Adrenal gland (tissue), 12 donors: ENCODE data around the gene TUBB4B. TPM values are rescaled to one million over a fixed set of nuclear protein-coding genes. Genes with fewer than 3 reads are reported as not detected.

ENCODE experiments used
- DNase-seq, 7 donors: peaks; one replicate each; pipeline ENCODE4 v3.0.0-alpha.2; 2019 to 2020
- H3K27ac ChIP-seq, 5 donors: fragments of 200-600 bp; sonication (generic) in 4 of 5; 1 replicate in 3 of 5; 2 replicates in 2 of 5; pipeline versions ENCODE4 v1.5.1 to v1.8.0; 2016 to 2020; ENCODE audit warnings: mild to moderate bottlenecking in 1 of 5
- H3K27me3 ChIP-seq: fragments of 200-600 bp; 2 replicates; pipeline ENCODE4 v1.8.0; 2021
- H3K36me3 ChIP-seq, 2 donors: fragments of 200-600 bp; replicated peaks in 1 of 2; 1 replicate in 1 of 2; 2 replicates in 1 of 2; pipeline versions ENCODE4 v1.5.1 to v1.8.0; 2018 to 2022
- H3K4me1 ChIP-seq, 2 donors: fragments of 200-600 bp; replicated peaks in 1 of 2; 1 replicate in 1 of 2; 2 replicates in 1 of 2; pipeline versions ENCODE4 v1.5.1 to v1.8.0; 2018 to 2021
- H3K4me3 ChIP-seq, 4 donors: fragments of 200-600 bp; sonication (generic) in 3 of 4; one replicate each; pipeline ENCODE4 v1.5.1; 2016 to 2018
- H3K9me3 ChIP-seq, 3 donors: fragments of 200-600 bp; sonication (generic) in 1 of 3; replicated peaks in 1 of 3; 1 replicate in 2 of 3; 2 replicates in 1 of 3; pipeline versions ENCODE4 v1.5.1 to v1.8.0; 2016 to 2021
- POLR2A ChIP-seq, 2 donors: fragments of 450-650 bp; IDR thresholded peaks; one replicate each; pipeline ENCODE4 v1.6.1; 2017; ENCODE audit warnings: antibody characterized with exemption in 2 of 2, mild to moderate bottlenecking in 2 of 2, moderate library complexity in 1 of 2
- WGBS, 4 donors: extraction: QIAGEN DNeasy Blood & Tissue Kit in 2 of 4; methylation state at CpG; one replicate each; pipeline versions ENCODE4 v1.1.5 to v1.1.7; 2013 to 2017; 5-methylcytosine and 5-hydroxymethylcytosine counted together
- intact Hi-C, 2 donors: fragments of 100-400 bp; cut with DNase I; formaldehyde crosslinking; loops; one replicate each; pipeline versions ENCODE4 v1.14.1 to v1.15.0; 2022 to 2023
- polyA plus RNA-seq, 3 donors: library from polyadenylated mRNA; stranded (reverse); fragments of 200-250 nt in 2 of 3; fragments of 350-450 nt in 1 of 3; fragmentation: Illumina TruSeq in 1 of 3; extraction: RNeasy Lipid Tissue Mini Kit (QIAGEN cat#74804) in 1 of 3; gene quantifications; one replicate each; pipeline ENCODE4 v1.2.3, GENCODE V29; 2013 to 2014
- total RNA-seq, 9 donors: library from RNA; depleted of rRNA in 4 of 9; stranded (reverse); fragments of >200 nt in 4 of 9; fragments of 120-200 nt in 1 of 9; fragmentation: NEBNext Ultra II Directional in 1 of 9; extraction: Animal tissue kit (Norgen Biotek cat#: 25700) in 1 of 9; gene quantifications; one replicate each; pipeline versions ENCODE4 v1.1.0 to v1.2.4, GENCODE V29; 2013 to 2023
- TF ChIP-seq, protein P1 (sequence below), 6 experiments: fragments of 450-650 bp in 4 of 6; fragments of 200-600 bp in 2 of 6; sonication (generic) in 1 of 6; IDR thresholded peaks; 1 replicate in 5 of 6; 2 replicates in 1 of 6; pipeline versions ENCODE4 v1.5.1 to v1.8.0; 2016 to 2021; ENCODE audit warnings: antibody characterized with exemption in 6 of 6, mild to moderate bottlenecking in 2 of 6, moderate library complexity in 1 of 6
- donor health status: healthy with polysubstance abuse.
- donor health status: Bipolar disorder and iron deficiency.
- donor health status: DM: yes; HTN: yes; CAD: no.
- donor health status: DM: no; HTN: no; CAD: no.
- donor health status: DM: no; HTN: no; CAD: no.
- donor health status: DM: yes; HTN: yes; CAD: no.

TUBB4B gene
- total and polyA plus RNA-seq, 12 donors = 69.9 to 362 (median 151) TPM

DNA sequence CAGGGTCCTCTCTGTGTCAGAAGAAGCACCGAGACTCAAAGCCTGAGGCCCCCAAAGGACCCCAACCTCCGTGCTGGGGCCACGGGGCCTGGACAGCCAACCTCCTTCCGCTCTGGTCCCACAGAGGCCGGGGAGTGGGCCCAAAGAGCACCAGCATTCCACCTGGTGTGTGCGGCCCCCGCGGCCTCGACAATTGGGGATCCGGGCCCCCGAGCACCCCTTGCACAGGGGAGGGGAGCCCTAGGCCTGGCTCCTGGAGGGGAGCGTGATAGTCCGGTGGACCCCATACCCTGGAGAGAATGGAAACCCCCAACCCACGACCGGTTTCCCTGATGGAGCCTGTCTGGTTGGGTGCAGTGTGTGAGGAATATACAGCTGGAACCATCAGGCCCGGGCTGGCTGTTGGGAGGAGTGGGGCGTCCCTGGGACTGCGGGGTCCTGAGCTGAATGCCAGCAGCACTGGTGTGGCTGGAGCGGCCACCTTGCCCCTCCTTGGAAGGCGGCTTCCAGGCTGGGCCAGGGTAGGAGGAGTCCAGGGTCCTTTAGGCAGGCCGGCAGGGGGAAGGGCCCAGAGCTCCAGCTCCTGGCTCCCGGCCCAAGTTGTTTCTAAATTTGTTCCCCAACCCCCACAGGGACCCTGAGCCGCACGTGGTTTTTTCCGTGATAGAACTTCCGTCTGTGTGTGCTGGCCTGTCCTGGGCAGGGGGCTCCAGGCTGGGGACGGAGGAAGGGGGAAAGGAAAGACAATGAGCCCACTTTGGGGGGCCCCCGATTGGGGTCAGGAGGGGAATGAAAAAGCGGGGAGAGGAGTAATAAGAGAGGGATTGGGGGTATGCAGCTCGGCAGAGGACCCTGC is 35.6 kb downstream of the TUBB4B start:
- 11 to 45% (median 40%) methylated on average over 9 to 30 of the region's 30 CpGs for WGBS, 4 donors
- H3K4me1 ChIP-seq = peaks cover 0 to 7% of the 10 kb centered on the region in 2 donors
- intact Hi-C loops = no loop called here
- TF ChIP-seq, protein P1, sequence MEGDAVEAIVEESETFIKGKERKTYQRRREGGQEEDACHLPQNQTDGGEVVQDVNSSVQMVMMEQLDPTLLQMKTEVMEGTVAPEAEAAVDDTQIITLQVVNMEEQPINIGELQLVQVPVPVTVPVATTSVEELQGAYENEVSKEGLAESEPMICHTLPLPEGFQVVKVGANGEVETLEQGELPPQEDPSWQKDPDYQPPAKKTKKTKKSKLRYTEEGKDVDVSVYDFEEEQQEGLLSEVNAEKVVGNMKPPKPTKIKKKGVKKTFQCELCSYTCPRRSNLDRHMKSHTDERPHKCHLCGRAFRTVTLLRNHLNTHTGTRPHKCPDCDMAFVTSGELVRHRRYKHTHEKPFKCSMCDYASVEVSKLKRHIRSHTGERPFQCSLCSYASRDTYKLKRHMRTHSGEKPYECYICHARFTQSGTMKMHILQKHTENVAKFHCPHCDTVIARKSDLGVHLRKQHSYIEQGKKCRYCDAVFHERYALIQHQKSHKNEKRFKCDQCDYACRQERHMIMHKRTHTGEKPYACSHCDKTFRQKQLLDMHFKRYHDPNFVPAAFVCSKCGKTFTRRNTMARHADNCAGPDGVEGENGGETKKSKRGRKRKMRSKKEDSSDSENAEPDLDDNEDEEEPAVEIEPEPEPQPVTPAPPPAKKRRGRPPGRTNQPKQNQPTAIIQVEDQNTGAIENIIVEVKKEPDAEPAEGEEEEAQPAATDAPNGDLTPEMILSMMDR (IDR thresholded peaks at IDR 0.05) = no peak
- TF ChIP-seq POLR2A (IDR thresholded peaks at IDR 0.05) = no peak
- H3K27ac ChIP-seq = peak overlapping the region; percentile 27 to 94 (median 72)
- DNase-seq = peak; percentile 58 to 83 (median 69)
- no peaks in the 10 kb centered on the region for H3K9me3 ChIP-seq
- H3K27me3 ChIP-seq = peaks cover 9% of the 10 kb centered on the region
- peaks cover 0 to 14% of the 10 kb centered on the region in 2 donors for H3K36me3 ChIP-seq
- H3K4me3 ChIP-seq = peak overlapping the region in 2 of 4 donors; percentile 16 to 72

DNA sequence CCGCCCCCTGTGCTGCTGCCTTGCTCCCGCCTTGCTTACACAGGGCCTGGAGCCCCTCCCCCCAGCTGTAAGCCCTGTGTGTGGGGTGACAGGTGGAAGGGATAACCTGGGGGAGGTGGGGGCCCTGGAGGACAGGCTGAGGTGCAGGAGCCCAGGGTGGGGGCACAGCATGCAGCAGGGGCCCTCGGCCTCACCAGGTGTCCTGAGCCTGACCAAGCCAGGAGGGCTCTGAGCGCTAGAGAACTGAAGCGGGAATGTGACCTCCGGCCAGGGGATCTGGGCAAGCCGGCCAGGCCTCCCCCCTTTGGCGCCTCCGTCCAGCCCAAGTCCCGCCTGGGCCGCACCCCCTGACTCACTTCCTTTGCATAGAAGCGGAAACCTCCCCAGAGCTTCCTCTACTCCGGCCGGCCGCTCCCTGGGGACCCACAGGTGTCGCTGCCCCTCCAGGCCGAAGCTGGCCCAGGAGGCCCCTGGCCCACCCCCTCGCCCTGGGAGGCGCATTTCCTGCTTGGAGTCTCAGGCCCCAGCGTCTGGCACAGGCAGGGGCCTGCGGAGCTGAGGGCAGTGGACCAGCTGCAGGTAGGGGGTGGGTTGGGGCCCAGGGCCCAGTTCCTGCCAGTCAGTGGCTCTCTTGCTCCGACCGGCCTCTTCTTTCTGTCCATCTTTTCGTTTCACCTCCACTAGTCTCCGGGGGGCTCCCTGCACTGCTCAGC is 36.4 kb downstream of the TUBB4B start, which contains the start of gene TOR4A:
TSS of gene TOR4A (plus strand) at position 398 of the 713 bp plus-strand sequence. CDS start 964 bp downstream, outside the sequence.
- Histone ChIP-seq H3K4me3 (peak within 1 kb of the TSS in 2 of 4 donors; percentile 26 to 72), H3K36me3 (peaks cover 0 to 8% of the 10 kb centered on the region in 2 donors), H3K4me1 (peaks cover 0 to 7% of the 10 kb centered on the region in 2 donors), H3K27ac (peak within 1 kb of the TSS; percentile 27 to 94 (median 72)), H3K9me3 (no peaks in the 10 kb centered on the region), H3K27me3 (peaks cover 9% of the 10 kb centered on the region)
- intact Hi-C loops = no loop called here
- DNase-seq = peak; percentile 67 to 86 (median 75)
- TF ChIP-seq, protein P1 (IDR thresholded peaks at IDR 0.05) = no peak
- TF ChIP-seq POLR2A (IDR thresholded peaks at IDR 0.05) = peak; percentile 15 to 33
- 37 to 64% (median 42%) methylated on average over 10 to 25 of the region's 25 CpGs for WGBS, 4 donors

DNA sequence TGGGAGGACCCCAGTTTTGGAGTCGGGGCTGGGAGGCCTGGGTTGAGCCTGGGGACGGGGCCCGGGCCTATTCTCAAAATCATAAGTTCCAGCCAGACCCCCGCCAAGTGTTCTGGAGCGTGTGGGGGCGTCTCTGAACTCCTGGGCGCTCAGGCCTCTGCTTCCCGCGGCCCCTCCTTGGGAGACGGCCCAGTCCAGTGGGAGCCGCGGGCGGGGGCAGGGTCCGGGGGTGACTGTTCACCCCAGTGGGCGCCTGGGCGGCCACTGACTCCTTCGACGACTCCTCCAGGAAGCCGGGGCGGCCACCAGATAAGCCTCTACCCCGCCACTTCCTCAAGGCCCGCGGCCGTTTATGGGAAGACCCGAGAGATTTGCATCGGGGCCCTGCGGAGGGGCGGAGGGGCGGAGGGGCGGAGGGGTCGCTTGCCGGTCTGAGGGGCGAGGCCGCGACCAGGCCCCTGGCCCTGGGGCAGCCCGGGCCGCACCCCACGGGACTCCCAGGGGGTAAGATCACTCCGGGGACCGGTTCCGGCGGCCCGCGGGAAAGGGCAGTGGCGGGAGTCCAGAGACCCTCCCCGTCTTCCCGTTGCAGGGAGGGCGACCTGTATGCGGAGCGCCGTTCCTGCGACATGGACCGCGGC is 37.1 kb downstream of the TUBB4B start:
- Histone ChIP-seq H3K27me3 (peaks cover 9% of the 10 kb centered on the region), H3K4me1 (peaks cover 0 to 7% of the 10 kb centered on the region in 2 donors), H3K27ac (peak overlapping the region in 4 of 5 donors; percentile 66 to 94 (median 78)), H3K4me3 (peak overlapping the region in 2 of 4 donors; percentile 26 to 72), H3K36me3 (peaks cover 0 to 1% of the 10 kb centered on the region in 2 donors), H3K9me3 (no peaks in the 10 kb centered on the region)
- DNase-seq = peak in 2 of 7 donors; percentile 20 to 44
- TF ChIP-seq, protein P1 (IDR thresholded peaks at IDR 0.05) = no peak
- TF ChIP-seq POLR2A (IDR thresholded peaks at IDR 0.05) = no peak
- intact Hi-C loops = no loop called here
- 16 to 49% (median 19%) methylated on average over 2 to 54 of the region's 54 CpGs; no CpG with 5 or more reads in 1 of the 4 donors for WGBS, 4 donors
